Cerebellar nuclear complex (tissue), 1 donor: ENCODE measurements around the gene DDX39B.
"Not testable (repeated sequence)": the region's sequence is repeated elsewhere in the genome, so short reads cannot be mapped to it uniquely, and the experiment has no call there.

Experiments used
- DNase-seq, 2 experiments: peaks; one replicate each; lab custom pipeline; 2025; lab: John Stamatoyannopoulos, UW

The DDX39B gene

DNA sequence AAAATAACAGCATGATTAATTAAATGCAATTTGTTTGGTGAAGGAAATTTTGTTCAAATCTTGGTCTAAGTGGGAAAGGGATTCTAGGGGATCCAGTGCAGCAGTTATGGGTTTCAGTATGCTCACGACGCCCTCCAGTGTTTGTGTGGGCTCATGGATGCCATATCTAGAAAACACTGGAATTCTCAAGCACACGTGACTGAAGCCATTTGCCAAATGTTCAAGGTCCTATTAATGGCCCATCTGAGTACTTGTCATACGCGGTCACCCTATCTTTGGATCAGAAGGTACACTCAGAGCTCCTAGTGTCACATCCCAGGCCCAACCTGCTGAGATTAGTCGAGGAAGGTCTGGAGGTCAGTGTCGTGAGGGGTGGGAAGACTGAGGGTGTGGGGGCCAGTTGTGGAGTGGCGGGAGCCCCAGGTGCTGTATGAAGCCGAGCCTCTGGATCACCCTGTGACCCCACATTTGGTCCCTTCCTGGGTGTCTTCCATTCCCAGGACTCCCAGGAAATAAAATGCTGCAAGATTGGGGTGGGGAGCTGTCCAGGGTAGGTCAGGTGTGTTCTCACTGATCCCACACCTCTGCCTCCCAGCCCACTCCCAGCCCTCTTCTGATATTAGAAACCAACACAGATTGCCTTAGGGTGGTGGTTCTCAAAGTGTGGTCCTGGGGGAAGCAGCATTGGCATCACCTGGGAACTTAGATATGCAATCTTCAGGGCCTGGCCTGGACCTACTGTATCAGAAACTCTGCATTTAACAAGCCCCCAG is 55.6 kb downstream of the DDX39B start:
- DNase-seq, result not testable (repeated sequence)

DNA sequence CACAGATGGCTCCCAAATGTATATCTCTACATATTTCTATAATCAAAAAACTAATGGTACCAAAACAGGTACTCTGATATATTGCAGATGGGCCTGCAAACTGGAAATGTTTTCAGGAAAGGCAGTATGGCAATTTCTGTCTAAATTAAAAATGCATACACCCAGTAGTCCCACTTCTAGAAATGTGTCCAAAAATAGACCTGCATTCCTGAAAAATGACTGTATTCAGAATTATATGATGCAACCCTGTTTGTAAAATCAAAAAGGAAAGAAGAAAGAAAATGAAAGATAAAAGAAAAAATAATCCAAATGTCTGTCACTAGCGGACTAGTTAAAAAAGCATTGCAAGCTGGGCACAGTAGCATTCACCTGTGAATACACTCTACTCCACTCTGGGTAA is 56.7 kb downstream of the DDX39B start:
- no peak for DNase-seq

DNA sequence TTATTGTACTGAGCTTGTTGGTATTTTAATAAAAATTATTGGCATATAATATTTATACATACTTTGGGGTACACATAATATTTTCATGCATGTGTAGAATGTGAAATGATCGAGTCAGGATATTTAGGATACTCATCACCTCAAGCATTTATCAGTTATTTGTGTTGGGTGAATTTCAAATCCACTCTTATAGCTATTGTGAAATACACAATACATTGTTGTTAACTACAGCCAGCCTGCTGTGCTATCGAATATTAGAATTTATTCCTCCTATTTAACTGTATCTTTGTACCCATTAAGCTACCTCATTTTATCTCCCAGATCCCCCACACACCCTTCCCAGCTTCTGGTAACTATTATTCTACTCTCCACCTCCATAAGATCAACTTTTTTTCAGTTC is 58.4 kb downstream of the DDX39B start:
- no peak for DNase-seq

DNA sequence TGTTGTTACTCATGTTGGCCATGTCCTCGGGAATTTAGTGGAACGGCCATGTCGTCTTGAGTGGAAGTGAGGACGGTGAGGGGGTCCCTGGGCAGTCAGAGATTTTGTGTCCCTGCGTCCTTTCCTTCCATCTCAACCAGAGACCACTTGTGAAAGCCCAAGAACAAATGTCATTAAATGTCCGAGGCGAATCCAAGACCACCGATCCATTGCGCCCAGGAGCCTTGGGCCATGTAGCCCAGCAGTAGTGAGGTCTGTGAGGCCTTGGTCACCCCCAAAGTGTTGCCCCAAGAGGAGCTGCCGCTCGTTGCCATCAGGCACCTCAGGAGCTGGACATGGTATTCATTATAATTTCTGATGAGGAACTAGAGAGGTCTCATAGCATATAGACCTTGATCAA is 61.2 kb downstream of the DDX39B start:
- DNase-seq, result no peak
